Tibial artery (tissue), 4 donors: ENCODE data around the gene ITIH5.
"Not testable (repeated sequence)": the region's sequence is repeated elsewhere in the genome, so short reads cannot be mapped to it uniquely, and the experiment has no call there.

Source experiments
- DNase-seq, 2 donors: peaks; one replicate each; pipeline ENCODE4 v3.0.0-alpha.2; 2019
- H3K27ac ChIP-seq, 2 donors: fragments of 200-600 bp; sonication (generic) in 1 of 2; 1 replicate in 1 of 2; 2 replicates in 1 of 2; pipeline ENCODE4 v1.5.1; 2018 to 2019; ENCODE audit warnings: mild to moderate bottlenecking in 1 of 2
- H3K27me3 ChIP-seq, 2 donors: fragments of 200-600 bp; sonication (generic) in 1 of 2; one replicate each; pipeline versions ENCODE4 v1.5.1 to v1.6.0; 2016 to 2019
- H3K36me3 ChIP-seq, 3 donors: fragments of 200-600 bp; sonication (generic) in 2 of 3; one replicate each; pipeline ENCODE4 v1.5.1; 2016 to 2019; ENCODE audit warnings: mild to moderate bottlenecking in 2 of 3
- H3K4me1 ChIP-seq, 4 donors: fragments of 200-600 bp; sonication (generic) in 2 of 4; 1 replicate in 3 of 4; 2 replicates in 1 of 4; pipeline ENCODE4 v1.5.1; 2016 to 2019
- H3K4me3 ChIP-seq, 2 donors: fragments of 200-600 bp; sonication (generic) in 1 of 2; 1 replicate in 1 of 2; 2 replicates in 1 of 2; pipeline ENCODE4 v1.5.1; 2018 to 2019; ENCODE audit warnings: mild to moderate bottlenecking in 2 of 2
- H3K9me3 ChIP-seq, 3 donors: fragments of 200-600 bp; sonication (generic) in 1 of 3; one replicate each; pipeline ENCODE4 v1.5.1; 2016 to 2019
- intact Hi-C: fragments of 100-400 bp; cut with DNase I; formaldehyde crosslinking; loops from one replicate; pipeline ENCODE4 v1.15.0; 2023; ENCODE audit warnings: low total_unique reads
- TF ChIP-seq, protein P1 (sequence below), 2 experiments: fragments of 200-600 bp in 1 of 2; fragments of 450-650 bp in 1 of 2; IDR thresholded peaks; one replicate each; pipeline ENCODE4 v1.5.1; 2017 to 2019; ENCODE audit warnings: antibody characterized with exemption in 2 of 2, mild to moderate bottlenecking in 1 of 2, moderate library complexity in 1 of 2

Gene ITIH5

GRCh38 chr10:7666253-7667023 lies at the start of gene ITIH5:
TSS of gene ITIH5 (minus strand) at chr10:7666966. CDS start at chr10:7666892, 74 bp downstream.
- peaks cover 0 to 39% (median 22%) of the 10 kb centered on the region in 4 donors for H3K4me1 ChIP-seq
- peak in 1 of 2 donors; percentile 70 for DNase-seq
- H3K27ac ChIP-seq, result peak within 1 kb of the TSS; percentile 68 to 76

GRCh38 chr10:7715515-7715914 lies 48.7 kb upstream of the ITIH5 start:
- intact Hi-C loops, result no loop called here
- H3K27ac ChIP-seq, result no peak overlapping the region

More at GRCh38 chr10:7666253-7667023, at the start of gene ITIH5:
- Histone ChIP-seq H3K27me3 (no peaks in the 10 kb centered on the region), H3K4me3 (peak within 1 kb of the TSS; percentile 72 to 79), H3K36me3 (no peaks in the 10 kb centered on the region), H3K9me3 (no peaks in the 10 kb centered on the region)
- intact Hi-C loops, result no loop called here
- TF ChIP-seq, protein P1, sequence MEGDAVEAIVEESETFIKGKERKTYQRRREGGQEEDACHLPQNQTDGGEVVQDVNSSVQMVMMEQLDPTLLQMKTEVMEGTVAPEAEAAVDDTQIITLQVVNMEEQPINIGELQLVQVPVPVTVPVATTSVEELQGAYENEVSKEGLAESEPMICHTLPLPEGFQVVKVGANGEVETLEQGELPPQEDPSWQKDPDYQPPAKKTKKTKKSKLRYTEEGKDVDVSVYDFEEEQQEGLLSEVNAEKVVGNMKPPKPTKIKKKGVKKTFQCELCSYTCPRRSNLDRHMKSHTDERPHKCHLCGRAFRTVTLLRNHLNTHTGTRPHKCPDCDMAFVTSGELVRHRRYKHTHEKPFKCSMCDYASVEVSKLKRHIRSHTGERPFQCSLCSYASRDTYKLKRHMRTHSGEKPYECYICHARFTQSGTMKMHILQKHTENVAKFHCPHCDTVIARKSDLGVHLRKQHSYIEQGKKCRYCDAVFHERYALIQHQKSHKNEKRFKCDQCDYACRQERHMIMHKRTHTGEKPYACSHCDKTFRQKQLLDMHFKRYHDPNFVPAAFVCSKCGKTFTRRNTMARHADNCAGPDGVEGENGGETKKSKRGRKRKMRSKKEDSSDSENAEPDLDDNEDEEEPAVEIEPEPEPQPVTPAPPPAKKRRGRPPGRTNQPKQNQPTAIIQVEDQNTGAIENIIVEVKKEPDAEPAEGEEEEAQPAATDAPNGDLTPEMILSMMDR (IDR thresholded peaks at IDR 0.05), result no peak

DNA sequence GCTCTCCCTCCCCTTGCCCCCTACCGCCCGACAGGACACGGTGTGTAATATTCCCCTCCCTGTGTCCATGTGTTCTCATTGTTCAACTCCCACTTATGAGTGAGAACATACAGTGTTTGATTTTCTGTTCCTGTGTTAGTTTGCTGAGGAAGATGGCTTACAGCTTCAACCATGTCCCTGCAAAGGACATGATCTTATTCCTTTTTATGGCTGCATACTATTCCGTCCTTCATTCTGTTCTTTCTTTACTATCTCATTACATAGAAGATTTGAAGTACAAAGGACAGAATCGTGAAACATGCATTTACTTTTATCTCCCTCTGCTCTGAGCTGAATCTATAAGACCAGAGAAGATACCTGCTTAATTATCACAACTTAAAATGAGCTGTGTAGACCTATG lies 44.3 kb upstream of the ITIH5 start:
- H3K27me3 ChIP-seq, H3K4me3 ChIP-seq, H3K4me1 ChIP-seq, H3K27ac ChIP-seq, H3K9me3 ChIP-seq, intact Hi-C loops, H3K36me3 ChIP-seq, DNase-seq: not testable (repeated sequence)

More at GRCh38 chr10:7715515-7715914, 48.7 kb upstream of the ITIH5 start:
- no peak for DNase-seq
- no peaks in the 10 kb centered on the region for H3K36me3 ChIP-seq
- H3K4me3 ChIP-seq, result no peak overlapping the region
- H3K27me3 ChIP-seq, result peaks cover 0 to 6% of the 10 kb centered on the region in 2 donors
- H3K4me1 ChIP-seq, result no peaks in the 10 kb centered on the region
- H3K9me3 ChIP-seq, result no peaks in the 10 kb centered on the region
- TF ChIP-seq, protein P1 (IDR thresholded peaks at IDR 0.05), result no peak

GRCh38 chr10:7710446-7710845 lies 43.7 kb upstream of the ITIH5 start:
- H3K27me3 ChIP-seq, result no peaks in the 10 kb centered on the region
- TF ChIP-seq, protein P1 (IDR thresholded peaks at IDR 0.05), result no peak
- H3K4me1 ChIP-seq, result no peaks in the 10 kb centered on the region
- H3K9me3 ChIP-seq, result no peaks in the 10 kb centered on the region
- no peaks in the 10 kb centered on the region for H3K36me3 ChIP-seq
- intact Hi-C loops, result no loop called here
- no peak overlapping the region for H3K4me3 ChIP-seq
- no peak overlapping the region for H3K27ac ChIP-seq
- DNase-seq, result no peak

DNA sequence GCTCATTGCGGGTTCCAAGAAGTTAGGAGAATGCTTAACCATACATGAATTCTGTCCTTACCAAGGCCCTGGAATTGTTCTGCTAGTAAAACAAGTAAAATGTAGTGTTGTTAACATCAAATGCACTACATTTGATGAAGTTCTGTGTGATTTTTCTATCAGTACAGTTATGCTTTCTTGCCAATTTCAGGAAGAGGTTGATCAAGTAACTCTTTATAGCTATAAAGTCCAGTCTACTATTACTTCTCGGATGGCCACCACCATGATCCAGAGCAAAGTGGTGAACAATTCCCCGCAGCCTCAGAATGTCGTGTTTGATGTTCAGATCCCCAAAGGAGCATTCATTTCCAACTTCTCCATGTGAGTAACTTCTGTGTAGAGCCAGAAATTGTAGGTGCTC lies 42.1 kb upstream of the ITIH5 start:
- no peak overlapping the region for H3K27ac ChIP-seq
- H3K36me3 ChIP-seq, result no peaks in the 10 kb centered on the region
- H3K9me3 ChIP-seq, result no peaks in the 10 kb centered on the region
- no peaks in the 10 kb centered on the region for H3K27me3 ChIP-seq
- H3K4me3 ChIP-seq, result no peak overlapping the region
- intact Hi-C loops, result no loop called here
- DNase-seq, result no peak
- TF ChIP-seq, protein P1 (IDR thresholded peaks at IDR 0.05), result no peak
- no peaks in the 10 kb centered on the region for H3K4me1 ChIP-seq

DNA sequence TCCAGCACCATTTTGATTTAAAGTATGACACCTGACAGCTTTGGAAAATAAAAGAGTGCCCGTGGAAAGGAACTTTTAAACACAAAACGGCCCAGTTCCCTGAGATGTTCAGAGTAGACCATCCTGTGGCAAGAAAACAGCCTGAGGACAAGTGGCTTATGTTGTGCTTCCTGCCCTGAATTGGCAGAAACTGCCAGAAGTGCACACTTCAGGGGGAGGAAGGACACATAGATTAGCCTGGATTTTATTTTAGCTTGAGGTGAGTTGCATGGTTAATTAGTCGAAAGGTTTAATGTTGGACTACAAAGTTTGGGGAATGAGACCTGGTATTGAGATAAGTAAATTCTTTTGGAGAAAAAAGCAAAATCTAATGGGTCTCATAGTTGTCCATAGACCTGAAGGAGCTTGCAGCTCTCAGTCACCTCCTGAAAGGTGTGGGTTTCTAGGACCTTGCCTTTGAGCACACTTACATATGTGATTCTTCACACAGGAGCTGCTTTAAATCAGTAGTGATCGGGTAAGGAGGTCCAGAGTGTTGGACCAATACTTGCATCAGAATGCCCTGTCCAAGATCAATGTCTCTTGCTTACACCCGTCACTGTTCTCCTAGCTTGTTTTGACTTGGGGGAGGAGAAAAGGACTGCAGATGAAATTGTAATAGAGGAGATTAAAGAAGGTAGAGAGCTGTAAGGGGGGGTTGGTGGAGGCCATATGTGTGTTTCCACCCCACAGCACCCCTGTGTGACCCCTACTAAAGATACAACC lies 41.3 kb upstream of the ITIH5 start:
- intact Hi-C loops, result no loop called here

More for the DNA sequence above, 41.3 kb upstream of the ITIH5 start:
- Histone ChIP-seq H3K9me3 (no peaks in the 10 kb centered on the region), H3K27me3 (no peaks in the 10 kb centered on the region), H3K4me1 (peaks cover 0 to 6% (median 1%) of the 10 kb centered on the region in 4 donors), H3K36me3 (no peaks in the 10 kb centered on the region), H3K4me3 (no peak overlapping the region), H3K27ac (no peak overlapping the region)
- TF ChIP-seq, protein P1 (IDR thresholded peaks at IDR 0.05), result no peak
- DNase-seq, result no peak
